ENCODE data around the gene SLFN12L. TPM values are rescaled to one million over a fixed set of nuclear protein-coding genes. Genes with fewer than 3 reads are reported as not detected.

The SLFN12L gene
- total and polyA plus RNA-seq, 9 of the 15 experiments (the other 6 are each of a cell fraction or from before 2014, with no cell fraction given), result 0.04 to 0.31 (median 0.08) TPM; not detected in 3

DNA sequence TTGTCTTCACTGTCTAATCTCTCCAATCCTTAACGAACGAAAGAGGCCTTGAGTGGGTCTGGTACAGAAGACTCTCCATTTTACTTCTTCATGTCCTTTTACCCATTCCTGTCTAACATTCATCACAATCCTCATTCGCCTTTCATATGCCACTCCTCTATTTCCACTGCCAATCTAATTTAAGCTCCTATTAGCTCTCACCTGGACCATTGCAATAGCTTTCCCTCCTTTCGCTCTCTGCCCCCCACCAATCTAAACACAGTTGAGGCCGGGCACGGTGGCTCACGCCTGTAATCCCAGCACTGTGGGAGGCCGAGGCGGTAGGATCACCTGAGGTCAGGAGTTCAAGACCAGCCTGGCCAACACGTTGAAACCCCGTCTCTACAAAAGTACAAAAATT lies 29.5 kb upstream of the SLFN12L start (continued):
- TF ChIP-seq NR4A1 (CRISPR knock-in tag; IDR thresholded peaks at IDR 0.05) (no peak), NR4A1 (tag; IDR thresholded peaks at IDR 0.05) (0 out of 2 replicates have a peak, but pooled peaks have one; percentile 56), ATF7 (IDR thresholded peaks at IDR 0.05) (no peak), SAFB2 (IDR thresholded peaks at IDR 0.05; ENCODE audit: borderline replicate concordance, low read depth, low read length, severe bottlenecking) (no peak), L3MBTL2 (IDR thresholded peaks at IDR 0.05) (no peak), ZNF175 (CRISPR knock-in tag; IDR thresholded peaks at IDR 0.05; ENCODE audit: low read depth) (0 out of 2 replicates have a peak, but pooled peaks have one; percentile 52), HDAC1 (IDR thresholded peaks at IDR 0.05) (peak in 1 of 2 experiments; percentile 51; a peak in 2 of 4 replicates), ARHGAP35 (IDR thresholded peaks at IDR 0.05; ENCODE audit: partially characterized antibody) (peak; percentile 6), ZC3H8 (IDR thresholded peaks at IDR 0.05) (no peak)
- TF ChIP-seq, protein P1, sequence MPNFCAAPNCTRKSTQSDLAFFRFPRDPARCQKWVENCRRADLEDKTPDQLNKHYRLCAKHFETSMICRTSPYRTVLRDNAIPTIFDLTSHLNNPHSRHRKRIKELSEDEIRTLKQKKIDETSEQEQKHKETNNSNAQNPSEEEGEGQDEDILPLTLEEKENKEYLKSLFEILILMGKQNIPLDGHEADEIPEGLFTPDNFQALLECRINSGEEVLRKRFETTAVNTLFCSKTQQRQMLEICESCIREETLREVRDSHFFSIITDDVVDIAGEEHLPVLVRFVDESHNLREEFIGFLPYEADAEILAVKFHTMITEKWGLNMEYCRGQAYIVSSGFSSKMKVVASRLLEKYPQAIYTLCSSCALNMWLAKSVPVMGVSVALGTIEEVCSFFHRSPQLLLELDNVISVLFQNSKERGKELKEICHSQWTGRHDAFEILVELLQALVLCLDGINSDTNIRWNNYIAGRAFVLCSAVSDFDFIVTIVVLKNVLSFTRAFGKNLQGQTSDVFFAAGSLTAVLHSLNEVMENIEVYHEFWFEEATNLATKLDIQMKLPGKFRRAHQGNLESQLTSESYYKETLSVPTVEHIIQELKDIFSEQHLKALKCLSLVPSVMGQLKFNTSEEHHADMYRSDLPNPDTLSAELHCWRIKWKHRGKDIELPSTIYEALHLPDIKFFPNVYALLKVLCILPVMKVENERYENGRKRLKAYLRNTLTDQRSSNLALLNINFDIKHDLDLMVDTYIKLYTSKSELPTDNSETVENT (CRISPR knock-in tag; IDR thresholded peaks at IDR 0.05), result 0 out of 2 replicates have a peak, but pooled peaks have one; percentile 8

All from K562 (cell line).